GM20000 (cell line): ENCODE measurements around the gene LTA4H.

Experiments used
- DNase-seq: peaks from one replicate; pipeline ENCODE4 v3.0.0; 2012; ENCODE audit warnings: low spot score
- TF ChIP-seq, protein P1 (sequence below): IDR thresholded peaks from 2 replicates; pipeline ENCODE4 v1.5.1; 2012; ENCODE audit warnings: mild to moderate bottlenecking, control low read depth; ENCODE audit errors: extremely low read depth, missing control alignments

The LTA4H gene

DNA sequence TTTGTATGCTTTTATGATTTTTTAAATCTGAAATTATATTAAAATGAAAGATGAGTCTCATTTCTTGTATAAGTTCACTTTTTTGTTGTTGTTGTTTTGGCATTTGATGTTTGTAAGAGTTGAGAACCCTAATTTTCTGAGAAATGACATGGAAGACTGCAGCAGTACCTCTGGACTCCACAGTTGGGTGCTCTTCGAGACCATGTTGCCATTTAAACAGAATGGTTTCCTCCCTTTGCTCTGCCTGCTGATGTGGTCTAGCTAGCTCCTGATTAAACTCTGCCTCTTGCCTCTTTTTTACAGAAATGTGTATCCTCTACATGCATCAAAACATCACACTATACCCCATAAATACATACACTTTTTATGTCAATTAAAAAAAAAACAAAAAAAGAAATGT lies 5.8 kb upstream of the LTA4H start:
- TF ChIP-seq, protein P1, sequence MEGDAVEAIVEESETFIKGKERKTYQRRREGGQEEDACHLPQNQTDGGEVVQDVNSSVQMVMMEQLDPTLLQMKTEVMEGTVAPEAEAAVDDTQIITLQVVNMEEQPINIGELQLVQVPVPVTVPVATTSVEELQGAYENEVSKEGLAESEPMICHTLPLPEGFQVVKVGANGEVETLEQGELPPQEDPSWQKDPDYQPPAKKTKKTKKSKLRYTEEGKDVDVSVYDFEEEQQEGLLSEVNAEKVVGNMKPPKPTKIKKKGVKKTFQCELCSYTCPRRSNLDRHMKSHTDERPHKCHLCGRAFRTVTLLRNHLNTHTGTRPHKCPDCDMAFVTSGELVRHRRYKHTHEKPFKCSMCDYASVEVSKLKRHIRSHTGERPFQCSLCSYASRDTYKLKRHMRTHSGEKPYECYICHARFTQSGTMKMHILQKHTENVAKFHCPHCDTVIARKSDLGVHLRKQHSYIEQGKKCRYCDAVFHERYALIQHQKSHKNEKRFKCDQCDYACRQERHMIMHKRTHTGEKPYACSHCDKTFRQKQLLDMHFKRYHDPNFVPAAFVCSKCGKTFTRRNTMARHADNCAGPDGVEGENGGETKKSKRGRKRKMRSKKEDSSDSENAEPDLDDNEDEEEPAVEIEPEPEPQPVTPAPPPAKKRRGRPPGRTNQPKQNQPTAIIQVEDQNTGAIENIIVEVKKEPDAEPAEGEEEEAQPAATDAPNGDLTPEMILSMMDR: no peak

DNA sequence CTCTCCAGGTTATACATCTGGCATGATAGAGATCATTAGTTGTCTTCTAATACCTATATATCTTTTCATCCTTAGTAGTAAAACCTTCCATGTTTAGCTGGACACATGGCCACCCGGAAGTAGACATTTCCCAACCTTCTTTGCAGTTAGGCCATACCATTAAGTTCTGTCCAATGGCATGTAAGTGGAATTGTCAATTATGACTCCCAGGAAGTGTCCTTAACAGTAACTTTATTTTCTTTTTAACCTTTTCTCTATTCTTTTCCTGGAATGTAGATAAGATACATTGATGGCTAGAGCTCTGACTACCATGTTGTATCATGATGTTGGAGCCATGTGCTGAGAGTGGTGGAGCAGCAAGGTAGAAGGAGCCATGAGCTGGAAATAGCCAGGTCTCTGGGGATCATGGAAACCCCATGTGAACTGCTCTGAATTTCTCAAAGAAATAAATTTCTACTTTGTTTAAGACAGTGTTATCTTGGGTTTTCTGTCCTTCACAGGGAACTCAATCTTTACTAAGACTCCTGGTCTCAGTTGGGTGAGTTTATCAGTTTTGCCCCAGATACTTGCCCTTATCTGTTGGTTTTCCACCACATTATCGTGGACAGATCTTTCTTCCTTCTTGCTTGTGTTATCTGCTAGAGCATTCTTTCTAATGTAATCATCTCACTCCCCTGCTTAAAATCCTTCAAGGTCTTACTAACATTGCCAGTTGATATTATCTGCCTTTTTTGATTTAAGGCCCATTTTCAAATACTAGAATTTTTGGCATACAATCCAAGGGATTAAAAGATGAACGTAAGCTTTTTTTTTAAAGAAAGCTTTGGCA lies 5.1 kb upstream of the LTA4H start:
- DNase-seq: no peak
- TF ChIP-seq, protein P1: no peak

More for the DNA sequence above, 5.8 kb upstream of the LTA4H start:
- no peak for DNase-seq

DNA sequence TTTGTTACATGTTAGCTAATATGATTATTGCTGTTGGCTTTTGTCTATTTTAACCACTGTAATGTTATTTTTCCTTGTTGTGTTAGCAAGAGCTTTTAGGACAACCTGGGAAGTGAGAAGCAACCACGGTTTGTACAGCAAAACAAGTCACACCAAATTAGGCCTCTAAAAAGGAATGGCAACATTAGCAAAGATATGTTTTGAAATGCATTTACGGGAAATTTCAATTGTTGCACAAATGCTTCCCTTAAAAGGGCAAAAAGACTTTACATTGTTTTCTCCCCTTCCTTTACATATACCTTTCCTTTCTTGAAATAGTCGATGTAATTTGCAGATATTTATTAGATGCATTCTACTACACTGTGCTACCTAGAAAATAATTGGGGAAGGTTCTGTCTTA lies 4.1 kb upstream of the LTA4H start:
- no peak for DNase-seq
- TF ChIP-seq, protein P1: no peak

DNA sequence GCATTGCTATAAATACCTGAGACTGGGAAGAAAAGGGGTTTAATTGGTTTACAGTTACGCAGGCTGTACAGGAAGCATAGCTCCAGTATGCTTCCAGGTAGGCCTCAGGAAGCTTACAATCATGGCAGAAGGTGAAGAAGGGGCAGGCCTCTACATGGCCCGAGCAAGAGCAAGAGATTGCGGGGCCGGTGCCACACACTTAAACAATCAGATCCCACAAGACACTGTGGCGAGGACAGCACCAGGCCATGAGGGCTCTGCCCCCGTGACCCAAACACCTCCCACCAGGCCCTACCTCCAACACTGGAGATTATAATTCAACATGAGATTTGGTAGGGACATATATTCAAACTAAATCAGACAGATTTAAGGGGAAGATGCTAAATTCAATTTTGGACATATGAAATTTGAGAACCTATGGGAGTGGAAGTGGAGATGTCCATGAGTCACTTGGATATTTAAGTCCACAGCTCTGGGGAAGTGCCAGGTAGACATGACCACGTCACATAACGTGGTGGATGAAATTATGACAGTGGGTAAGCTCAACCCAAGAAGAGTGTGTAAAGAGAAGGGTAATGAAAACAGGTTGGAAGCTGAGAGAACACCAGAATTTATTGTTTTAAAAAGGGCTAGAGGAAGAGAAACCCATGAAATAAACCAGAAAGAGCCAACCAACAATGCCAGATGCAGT lies 1.5 kb upstream of the LTA4H start:
- TF ChIP-seq, protein P1: no peak
- DNase-seq: no peak

DNA sequence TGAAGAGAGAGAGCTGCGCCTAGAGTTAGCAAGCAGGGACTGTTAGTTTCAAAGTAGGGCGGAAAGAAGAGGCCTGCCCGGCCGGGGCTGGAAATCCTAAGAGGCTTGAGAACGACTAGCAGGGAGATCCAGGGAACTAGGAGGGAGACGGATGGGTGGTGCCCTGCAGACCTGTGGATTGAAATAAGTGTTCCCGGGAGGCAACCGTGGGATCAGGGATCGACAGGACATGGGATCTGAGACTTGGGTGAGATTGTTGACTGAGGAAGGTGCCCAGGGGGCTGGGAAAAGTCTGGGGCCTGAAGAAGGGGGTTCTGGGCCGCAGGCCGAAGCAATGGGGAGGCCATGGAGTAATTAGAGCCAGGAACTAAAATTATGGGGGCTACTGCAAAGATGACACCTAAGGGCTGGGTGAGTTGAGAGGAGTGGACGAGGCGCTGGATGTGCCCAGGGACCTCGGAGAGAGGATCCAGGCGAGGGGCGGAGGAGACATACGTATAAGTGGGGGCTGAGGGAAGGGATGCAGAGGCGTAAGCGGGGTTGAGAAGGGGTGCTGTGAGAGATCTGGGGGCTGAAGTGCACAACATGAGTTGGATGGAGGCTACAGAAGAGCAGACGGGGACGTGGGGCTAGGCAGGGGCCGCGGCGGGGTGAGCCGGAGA lies 635 bp downstream of the LTA4H start:
- TF ChIP-seq, protein P1: no peak
- no peak for DNase-seq

DNA sequence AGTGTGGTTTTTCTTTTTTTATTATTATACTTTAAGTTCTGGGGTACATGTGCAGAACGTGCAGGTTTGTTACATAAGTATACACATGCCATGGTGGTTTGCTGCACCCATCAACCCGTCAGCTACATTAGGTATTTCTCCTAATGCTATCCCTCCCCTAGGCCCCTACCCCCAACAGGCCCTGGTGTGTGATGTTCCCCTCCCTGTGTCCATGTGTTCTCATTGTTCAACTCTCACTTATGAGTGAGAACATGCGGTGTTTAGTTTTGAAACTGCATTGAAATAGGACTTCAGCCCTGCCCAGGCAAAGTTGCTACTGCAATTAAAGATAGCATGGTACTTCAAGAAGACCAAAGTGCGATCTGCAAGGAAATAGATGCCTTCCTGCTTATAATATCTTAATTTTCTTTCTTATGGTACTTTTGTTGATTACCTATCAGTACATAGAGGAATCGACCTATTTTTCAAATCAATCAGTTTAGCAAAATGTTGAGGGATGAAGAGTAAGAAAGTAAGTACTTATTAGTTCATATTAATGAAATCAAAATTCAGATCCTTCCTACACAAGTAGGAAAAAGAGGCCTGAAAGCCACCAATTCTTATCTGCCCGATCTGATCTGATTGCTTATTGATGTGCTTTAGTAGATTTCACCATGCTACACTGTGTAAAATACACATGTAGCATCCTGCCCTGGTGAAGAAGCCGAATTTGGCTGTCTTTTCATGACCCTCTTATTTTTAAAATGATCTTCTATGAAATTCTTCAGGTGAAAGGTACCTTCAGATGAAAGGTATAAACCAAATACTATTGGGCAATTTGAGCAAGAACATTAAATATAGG lies 1.6 kb downstream of the LTA4H start:
- no peak for DNase-seq
- TF ChIP-seq, protein P1: no peak
